ENCODE measurements around the gene COPS3.
"Not testable (repeated sequence)": the region's sequence is repeated elsewhere in the genome, so short reads cannot be mapped to it uniquely, and the experiment has no call there.

The COPS3 gene

GRCh38 chr17:17301659-17302058 is 20.6 kb upstream of the COPS3 start:
- not testable (repeated sequence) for FAIRE-seq

DNA sequence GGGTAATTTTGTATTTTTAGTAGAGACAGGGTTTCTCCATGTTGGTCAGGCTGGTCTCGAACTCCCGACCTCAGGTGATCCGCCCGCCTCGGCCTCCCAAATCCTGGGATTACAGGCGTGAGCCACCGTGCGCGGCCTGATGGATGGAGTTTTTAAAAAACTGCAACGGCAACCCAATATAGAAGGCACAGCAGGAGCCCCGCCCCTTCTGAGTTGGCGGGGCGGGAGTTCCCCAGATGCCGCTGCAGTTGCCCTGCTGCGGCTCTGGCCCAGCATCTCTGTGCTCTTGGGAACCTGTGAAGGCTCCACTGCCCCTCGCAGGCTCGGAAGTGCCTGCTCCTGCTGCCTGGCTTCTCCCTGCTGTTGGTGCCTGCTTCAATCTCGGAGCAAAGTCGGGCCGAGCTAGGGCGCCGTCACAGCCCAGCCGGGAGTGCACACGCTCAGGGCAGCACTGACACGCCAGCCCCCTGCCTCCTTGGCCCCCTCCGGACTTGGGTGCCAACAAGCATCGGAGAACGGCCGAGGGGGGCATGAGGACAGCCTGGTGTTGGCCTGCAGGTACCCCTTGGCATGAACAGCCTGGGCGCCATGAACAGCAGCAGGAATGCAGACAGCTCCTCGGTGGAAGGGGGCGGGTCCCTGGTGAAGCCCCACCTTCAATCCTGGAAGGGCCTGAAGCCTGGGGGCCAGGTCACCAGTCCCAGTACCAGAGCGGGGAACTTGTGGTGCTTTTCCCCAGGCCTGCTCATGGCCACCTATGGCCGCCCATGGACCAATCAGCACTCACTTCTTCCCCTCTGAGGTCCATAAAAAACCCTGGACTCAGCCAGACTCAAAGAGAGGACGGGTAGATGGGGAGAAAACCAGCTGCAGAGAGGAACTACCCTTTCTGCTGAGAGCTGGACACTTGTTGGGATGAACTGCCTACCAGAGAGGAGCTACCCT is 19.9 kb upstream of the COPS3 start:
- peak; percentile 95 for FAIRE-seq

GRCh38 chr17:17298108-17298507 is 17.1 kb upstream of the COPS3 start:
- no peak for FAIRE-seq

DNA sequence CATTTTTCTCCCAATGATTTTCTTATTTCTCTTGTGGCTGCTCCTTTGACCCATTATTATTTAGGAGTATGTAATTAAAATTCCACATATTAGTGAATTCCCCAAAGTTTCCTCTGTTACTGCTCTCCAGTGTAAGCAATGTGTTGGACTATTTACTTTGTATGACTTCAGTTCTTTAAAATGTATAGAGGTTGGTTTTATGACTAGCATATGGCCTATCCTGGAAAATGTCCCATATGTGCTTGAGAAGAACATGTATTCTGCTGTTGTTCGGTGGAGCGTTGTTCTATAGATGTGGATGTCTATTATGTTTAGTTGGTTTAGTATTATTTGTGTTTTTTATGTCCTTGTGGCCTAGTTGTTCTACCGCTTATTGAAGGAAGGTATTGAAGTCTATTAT is 16.2 kb upstream of the COPS3 start:
- FAIRE-seq, result no peak

DNA sequence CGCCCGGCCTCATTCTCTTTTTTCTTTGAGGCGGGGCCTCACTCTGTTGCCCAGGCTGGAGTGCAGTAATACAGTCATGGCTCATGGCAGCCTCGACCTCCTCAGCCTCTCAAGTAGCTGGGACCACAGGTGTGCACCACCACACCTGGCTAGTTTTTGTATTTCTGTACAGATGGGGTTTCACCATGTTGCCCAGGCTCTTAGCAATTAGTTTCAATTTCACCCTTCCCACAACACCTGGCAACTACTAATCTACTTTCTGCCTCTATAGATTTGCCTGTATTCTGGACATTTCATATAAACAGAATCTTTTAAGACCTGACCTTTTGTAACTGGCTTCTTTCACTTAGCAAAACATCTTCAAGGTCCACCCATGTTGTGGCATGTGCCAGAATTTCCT is 14.1 kb upstream of the COPS3 start:
- no peak for FAIRE-seq

- no peak for FAIRE-seq
These were observed 8.7 kb upstream of the COPS3 start for GRCh38 chr17:17289701-17290100.

DNA sequence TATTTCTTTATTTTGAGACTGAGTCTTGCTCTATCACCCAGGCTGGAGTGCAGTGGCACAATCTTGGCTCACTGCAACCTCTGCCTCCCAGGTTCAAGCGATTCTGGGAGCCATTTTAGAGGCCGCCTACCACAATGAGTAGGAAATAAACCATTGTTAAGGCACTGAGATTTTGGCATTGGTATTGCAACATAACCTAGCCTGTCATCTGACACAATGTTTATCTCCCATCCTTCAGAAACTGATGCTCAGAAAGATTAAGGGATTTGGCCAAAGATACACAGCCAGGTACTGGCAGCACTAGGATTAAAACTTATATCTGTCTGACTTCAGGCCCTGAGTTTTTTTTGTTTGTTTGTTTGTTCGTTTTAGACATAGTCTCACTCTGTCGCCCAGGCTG is 8.0 kb upstream of the COPS3 start:
- no peak for FAIRE-seq

- FAIRE-seq, result no peak
These were observed 4.9 kb upstream of the COPS3 start for GRCh38 chr17:17285951-17286350.

- no peak for FAIRE-seq
These were observed 1.7 kb downstream of the COPS3 start for GRCh38 chr17:17279316-17279715.

DNA sequence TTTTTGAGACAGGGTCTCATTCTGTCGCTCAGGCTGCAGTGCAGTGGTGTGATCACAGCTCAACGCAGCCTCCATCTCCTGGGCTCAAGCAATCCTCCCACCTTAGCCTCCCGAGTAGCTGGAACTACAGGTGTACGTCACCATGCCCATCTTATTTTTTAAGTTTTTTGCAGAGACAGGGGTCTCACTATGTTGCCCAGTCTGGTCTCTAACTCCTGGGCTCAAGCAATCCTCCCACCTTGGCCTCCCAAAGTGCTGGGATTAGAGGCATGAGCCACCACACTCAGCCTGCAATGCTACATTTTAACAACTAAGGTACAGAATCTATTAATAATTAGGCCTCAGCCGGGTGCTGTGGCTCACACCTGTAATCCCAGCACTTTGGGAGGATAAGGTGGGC is 3.6 kb downstream of the COPS3 start:
- not testable (repeated sequence) for FAIRE-seq

- no peak for FAIRE-seq
These were observed 5.1 kb downstream of the COPS3 start for GRCh38 chr17:17275971-17276370.

DNA sequence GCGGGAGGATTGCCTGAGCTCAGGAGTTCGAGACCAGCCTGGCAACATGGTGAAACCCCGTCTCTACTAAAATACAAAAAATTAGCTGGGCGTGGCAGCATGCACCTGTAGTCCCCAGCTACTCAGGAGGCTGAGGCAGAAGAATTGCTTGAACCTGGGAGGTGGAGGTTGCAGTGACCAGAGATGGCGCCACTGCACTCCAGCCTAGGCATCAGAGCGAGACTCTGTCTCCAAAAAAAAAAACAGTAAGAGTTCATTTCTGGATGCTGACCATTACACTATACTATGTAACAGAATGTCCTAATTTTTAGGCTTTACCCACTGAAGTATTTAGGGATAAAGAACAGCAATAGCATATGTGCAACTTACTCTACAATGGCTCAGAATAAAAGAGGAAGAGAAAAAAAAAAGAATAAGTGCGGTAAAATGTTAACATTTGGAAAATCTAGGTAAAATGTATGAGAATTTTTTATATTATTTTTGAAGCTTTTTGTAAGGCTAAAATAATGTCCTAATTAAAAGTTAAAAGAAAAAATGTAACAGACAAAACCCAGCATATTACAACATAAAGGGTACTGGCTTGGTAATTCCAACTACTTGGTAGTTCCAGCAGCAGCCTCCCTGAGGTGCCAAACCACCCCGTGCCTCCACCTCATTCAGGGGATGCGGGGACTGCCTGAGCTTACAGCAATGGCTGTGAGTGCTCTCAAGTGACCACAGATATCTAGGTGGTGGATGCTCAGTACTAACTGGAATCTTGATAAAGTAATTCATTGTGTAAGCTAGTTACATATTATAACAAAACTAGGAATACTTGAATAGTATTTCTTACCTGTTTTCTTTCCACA is 10.9 kb downstream of the COPS3 start:
- no peak for FAIRE-seq

DNA sequence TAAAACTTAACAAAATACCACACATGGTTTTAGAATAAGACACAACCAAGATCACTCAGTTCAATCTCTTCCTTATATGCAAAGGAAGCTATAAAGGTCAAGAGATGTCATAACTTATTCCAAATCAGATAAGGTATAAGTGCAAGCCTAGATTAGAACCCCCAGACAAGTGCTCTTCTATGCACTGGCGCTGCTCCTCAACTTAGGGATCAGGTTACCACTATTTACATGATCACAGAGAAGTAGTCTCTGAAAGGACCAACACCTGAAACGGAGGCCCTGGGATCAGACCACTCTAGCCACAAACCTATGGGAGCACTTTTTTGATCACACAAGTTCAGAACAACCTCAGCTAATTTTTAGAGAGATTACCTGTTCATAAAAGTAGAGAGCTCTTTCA is 16.6 kb downstream of the COPS3 start:
- no peak for FAIRE-seq

DNA sequence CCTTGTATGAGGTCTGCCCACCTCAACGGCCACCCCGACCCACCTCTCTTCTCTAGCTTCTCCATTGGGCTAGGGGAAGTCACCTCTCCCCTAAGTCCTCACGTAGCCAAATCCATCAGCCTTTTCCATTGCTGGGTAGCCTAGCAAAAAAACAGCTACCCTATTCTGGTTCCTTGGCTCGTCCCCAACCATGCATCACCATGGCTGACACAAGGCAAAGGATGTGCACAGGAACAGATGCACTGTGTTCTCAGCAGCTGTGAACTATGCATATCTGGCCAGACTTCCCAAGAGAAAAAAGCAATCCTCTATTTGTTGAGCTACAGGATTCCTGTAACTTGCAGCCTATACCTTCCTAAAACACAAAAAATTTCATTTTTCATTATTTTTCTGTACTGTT is 22.0 kb downstream of the COPS3 start:
- FAIRE-seq, result no peak

DNA sequence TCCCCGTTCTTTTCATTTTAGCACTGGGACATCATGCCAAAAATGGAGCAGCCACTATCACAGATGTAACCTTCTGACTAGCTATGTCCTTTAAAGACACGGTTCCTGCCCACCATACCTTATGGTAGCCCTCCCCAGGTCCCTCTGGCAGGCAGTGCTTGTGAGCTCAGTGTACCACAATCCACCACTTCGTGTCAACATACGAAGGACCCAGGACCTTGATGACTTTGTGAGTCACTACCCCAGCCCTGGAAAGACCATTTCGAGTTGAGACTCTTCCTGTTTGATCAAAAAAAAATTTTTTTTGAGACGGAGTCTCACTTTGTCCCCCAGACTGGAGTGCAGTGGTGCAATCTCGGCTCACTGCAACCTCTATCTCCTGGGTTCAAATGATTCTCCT is 23.0 kb downstream of the COPS3 start:
- no peak for FAIRE-seq

GRCh38 chr17:17256316-17256715 is 24.7 kb downstream of the COPS3 start:
- FAIRE-seq, result peak; percentile 13

DNA sequence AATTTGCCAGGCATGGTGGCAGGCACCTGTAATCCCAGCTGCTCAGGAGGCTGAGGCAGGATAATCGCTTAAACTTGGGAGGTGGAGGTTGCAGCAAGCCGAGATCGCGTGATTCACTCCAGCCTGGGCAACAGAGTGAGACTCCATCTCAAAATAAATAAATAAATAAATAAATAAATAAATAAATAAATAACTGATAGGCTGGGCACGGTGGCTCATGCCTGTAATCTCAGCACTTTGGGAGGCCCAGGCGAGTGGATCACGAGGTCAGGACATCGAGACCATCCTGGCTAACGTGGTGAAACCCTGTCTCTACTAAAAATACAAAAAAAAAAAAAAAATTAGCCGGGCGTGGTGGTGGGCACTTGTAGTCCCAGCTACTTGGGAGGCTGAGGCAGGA is 25.4 kb downstream of the COPS3 start:
- FAIRE-seq, result not testable (repeated sequence)

DNA sequence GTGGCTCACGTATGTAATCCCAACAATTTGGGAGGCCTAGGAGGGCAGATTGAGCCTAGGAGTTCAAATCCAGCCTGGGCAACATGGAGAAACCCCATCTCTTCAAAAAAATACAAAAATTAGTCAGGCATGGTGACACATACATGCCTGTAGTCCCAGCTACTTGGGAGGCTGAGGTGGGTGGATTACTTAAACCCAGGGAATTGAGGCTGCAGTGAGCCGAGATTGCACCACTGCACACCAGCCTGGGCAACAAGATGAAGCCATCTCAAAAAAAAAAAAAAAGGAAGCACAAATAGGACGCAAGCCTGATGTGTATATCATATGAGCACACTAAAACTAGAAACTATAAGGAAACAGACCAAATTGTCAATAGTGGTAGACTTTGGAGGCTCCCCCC is 27.0 kb downstream of the COPS3 start:
- no peak for FAIRE-seq

GRCh38 chr17:17253406-17253805 is 27.6 kb downstream of the COPS3 start:
- no peak for FAIRE-seq

DNA sequence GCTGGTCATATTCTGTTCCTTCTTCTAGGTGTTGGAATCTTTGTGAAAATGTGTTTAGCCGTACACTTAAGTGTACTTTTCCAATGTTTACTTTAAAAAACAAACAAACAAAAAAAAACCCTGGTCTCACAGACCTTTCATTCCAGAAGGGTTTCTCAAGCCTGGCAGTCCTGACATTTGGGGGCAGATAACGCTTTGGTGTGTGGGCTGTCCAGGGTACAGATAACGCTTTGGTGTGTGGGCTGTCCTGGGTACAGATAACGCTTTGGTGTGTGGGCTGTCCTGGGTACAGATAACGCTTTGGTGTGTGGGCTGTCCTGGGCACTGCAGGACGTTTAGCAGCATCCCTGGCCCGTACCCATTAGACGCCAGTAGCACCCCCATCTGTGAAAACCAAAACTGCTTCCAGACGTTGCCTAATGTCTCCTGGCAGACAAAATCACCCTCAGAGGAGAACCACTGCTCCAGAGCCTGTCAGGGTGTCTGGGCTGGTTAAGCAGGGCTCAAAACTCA is 28.8 kb downstream of the COPS3 start:
- no peak for FAIRE-seq

GRCh38 chr17:17246879-17247278 is 34.2 kb downstream of the COPS3 start:
- no peak for FAIRE-seq

DNA sequence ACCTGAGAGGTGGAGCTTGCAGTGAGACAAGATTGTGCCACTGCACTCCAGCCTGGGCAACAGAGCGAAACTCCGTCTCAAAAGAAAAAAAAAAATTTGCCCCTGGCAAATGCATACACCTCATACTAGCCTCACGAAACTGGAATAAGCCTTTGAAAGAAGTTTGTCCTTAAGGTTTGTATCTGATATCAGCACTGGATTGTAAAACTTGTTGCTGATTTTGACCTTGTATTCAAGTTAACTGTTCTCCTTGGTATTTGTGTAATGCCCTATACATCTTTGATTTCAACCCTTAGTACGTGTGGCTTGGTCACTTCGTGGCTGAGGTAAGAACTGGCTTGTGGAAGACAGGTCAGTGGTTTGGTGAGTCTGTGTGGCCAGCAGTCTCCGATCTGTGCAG is 37.9 kb downstream of the COPS3 start:
- no peak for FAIRE-seq

DNA sequence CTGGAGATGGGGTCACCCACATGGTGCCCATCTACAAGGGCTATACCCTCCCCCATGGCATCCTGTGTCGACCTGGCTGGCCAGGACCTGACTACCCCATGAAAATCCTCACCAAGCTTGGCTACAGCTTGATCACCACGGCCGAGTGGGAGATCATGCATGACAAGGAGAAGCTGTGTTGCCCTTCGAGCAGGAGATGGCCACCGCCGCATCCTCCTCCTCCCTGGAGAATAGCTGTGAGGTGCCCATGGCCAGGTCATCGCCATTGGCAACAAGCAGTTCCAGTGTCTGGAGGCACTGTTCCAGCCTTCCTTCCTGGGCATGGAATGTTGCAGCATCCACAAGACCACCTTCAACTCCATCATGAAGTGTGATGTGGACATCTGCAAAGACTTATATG is 38.8 kb downstream of the COPS3 start:
- no peak for FAIRE-seq

DNA sequence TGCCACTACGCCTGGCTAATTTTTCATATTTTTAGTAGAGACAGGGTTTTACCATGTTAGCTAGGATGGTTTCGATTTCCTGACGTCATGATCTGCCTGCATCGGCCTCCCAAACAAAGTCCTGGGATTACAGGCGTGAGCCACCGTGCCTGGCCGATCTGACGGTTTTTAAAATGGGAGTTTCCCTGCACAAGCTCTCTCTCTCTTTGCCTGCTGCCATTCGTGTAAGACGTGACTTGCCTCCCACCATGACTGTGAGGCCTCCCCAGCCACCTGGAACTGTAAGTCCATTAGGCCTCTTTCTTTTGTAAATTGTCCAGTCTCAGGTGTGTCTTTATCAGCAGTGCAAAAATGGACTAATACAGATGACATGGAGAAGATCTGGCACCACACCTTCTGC is 39.4 kb downstream of the COPS3 start:
- FAIRE-seq, result no peak

Measured in TTC549 (cell line).